Muscle layer of duodenum (tissue), 2 donors: ENCODE data around the gene LAMC3.

ENCODE experiments used
- H3K27ac ChIP-seq: one replicate; pipeline ENCODE4 v1.7.0; 2013; ENCODE audit warnings: mild to moderate bottlenecking, low read length
- H3K27me3 ChIP-seq: one replicate; pipeline ENCODE4 v1.7.0; 2013; ENCODE audit warnings: low read depth, mild to moderate bottlenecking, control low read depth, low read length
- H3K36me3 ChIP-seq, 2 donors: one replicate each; pipeline ENCODE4 v1.7.0; 2013; ENCODE audit warnings: low read length in 2 of 2, control low read depth in 1 of 2, mild to moderate bottlenecking in 1 of 2; ENCODE audit not compliant: insufficient read depth in 2 of 2, control insufficient read depth in 1 of 2
- H3K4me1 ChIP-seq, 2 donors: one replicate each; pipeline ENCODE4 v1.7.0; 2013; ENCODE audit warnings: low read length in 2 of 2, mild to moderate bottlenecking in 2 of 2, control low read depth in 1 of 2, moderate library complexity in 1 of 2; ENCODE audit not compliant: insufficient read depth in 2 of 2, control insufficient read depth in 1 of 2
- H3K4me3 ChIP-seq, 2 donors: one replicate each; pipeline ENCODE4 v1.7.0; 2013; ENCODE audit warnings: low read length in 2 of 2, low read depth in 1 of 2, mild to moderate bottlenecking in 1 of 2
- H3K9me3 ChIP-seq, 2 donors: one replicate each; pipeline ENCODE4 v1.7.0; 2013; ENCODE audit warnings: low read length in 2 of 2, control low read depth in 1 of 2, mild to moderate bottlenecking in 1 of 2; ENCODE audit not compliant: control insufficient read depth in 1 of 2
- donor health status: healthy.

LAMC3 gene

DNA sequence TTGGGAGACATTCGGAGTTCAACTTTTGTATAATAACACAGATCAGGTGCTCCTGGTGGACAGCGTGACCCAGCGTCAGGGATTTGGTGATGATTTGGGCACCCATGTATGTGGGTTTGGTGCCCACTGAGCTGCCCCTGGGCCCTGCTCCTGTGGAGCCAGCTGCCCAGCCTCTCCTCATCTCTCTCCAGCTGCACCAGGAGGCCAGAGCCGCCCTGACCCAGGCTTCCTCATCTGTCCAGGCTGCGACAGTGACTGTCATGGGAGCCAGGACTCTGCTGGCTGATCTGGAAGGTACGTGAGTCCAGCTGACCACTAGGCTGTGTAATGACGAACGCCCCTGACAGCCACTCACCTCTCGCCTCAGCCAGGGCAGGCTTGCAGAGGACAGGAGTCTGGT is 72.9 kb downstream of the LAMC3 start:
- no peak overlapping the region for H3K27ac ChIP-seq
- H3K9me3 ChIP-seq = no peaks in the 10 kb centered on the region
- no peaks in the 10 kb centered on the region for H3K27me3 ChIP-seq
- no peaks in the 10 kb centered on the region for H3K36me3 ChIP-seq
- no peaks in the 10 kb centered on the region for H3K4me1 ChIP-seq
- no peak overlapping the region for H3K4me3 ChIP-seq

DNA sequence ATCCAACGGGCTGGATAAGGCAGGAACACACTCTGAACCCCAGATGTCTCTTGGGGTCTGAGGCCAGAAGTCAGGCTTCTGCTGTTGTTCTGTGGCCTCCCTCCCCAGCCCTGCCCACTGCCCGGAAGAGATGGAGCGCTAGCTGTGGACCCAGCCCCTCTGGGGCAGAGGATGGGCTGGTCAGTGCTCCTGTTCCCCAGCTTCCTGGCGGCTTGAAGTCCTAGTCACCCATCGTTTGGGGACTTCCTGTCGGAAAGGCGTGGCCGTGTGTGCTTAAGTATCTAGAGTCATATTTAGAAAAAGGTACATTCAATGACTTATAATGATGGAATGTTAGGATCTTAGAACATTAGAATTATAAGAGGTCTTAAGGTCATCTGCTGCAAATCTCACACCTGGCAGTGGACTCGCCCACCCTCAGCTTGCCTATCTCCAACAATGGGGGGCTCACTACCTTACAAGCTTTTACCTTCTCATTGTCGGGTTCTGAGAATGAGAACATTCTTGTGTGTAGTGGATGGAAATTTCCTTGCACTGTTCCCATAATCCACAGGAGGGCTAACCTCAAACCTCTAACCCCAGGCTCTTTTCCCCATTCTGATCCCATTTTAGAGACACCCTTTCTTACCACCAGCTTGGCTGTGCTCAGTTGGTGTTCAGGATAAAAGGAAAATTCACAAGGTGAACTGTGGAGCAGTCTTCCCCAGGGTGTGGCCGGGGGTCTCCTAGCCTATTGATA is 74.0 kb downstream of the LAMC3 start:
- no peaks in the 10 kb centered on the region for H3K4me1 ChIP-seq
- H3K9me3 ChIP-seq = no peaks in the 10 kb centered on the region
- H3K36me3 ChIP-seq = no peaks in the 10 kb centered on the region
- H3K27me3 ChIP-seq = no peaks in the 10 kb centered on the region
- H3K4me3 ChIP-seq = no peak overlapping the region
- H3K27ac ChIP-seq = no peak overlapping the region

DNA sequence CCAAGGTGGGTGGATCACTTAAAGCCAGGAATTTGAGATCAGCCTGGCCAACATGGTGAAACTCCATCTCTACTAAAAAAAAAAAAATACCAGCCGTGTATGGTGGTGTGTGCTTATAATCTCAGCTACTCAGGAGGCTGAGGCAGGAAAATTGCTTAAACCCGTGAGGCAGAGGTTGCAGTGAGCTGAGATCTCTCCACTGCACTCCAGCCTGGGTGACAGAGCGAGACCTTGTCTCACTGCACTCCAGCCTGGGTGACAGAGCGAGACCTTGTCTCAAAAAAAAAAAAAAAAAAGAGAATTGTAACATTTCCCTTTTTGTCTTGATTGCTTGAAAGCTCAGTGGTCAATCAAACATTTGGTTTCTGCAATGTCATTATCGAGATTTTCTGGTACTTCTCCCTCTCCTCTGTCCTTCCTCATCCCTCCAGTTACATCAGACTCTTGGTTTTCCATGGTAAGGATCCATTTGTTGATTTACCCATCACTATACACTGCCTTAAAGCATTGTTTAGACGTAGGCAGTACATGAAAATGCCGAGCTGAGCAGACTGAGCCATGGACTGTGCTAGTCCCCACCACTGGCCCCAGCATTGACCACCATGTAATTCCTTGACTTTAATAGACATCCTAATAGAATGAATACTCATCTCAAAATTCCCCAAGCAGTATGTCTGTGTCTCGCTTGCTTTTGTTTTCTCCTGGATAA is 75.8 kb downstream of the LAMC3 start:
- no peaks in the 10 kb centered on the region for H3K9me3 ChIP-seq
- H3K36me3 ChIP-seq = no peaks in the 10 kb centered on the region
- H3K4me3 ChIP-seq = no peak overlapping the region
- H3K27me3 ChIP-seq = no peaks in the 10 kb centered on the region
- H3K27ac ChIP-seq = no peak overlapping the region
- H3K4me1 ChIP-seq = no peaks in the 10 kb centered on the region

DNA sequence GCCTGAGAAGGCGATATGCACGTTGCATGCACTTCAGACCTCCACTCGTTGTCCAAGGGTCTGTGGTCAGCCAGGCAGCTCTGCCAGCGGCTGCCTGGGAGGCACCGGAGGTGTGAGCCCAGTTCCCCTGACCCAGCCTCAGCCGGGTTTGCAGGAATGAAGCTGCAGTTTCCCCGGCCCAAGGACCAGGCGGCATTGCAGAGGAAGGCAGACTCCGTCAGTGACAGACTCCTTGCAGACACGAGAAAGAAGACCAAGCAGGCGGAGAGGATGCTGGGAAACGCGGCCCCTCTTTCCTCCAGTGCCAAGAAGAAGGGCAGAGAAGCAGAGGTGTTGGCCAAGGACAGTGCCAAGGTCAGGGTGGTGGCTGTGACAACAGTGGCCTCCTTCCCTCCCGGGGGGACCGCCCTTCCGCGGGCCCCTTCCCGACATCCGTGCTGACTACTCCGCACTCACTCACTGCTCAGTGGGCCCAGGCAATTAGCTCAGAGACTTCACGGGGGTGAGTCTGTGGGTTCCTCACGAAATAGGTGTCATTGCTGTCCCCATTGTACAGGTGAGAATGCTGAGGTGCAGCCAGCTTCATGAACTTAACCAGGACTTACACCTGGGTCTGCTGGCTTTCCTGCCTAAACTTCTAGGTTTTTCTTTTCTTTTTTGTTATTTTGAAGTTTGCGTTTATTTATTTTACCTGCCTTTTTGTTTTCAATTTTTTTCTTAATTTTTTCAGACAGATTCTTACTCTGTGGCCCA is 76.6 kb downstream of the LAMC3 start:
- Histone ChIP-seq H3K27me3 (no peaks in the 10 kb centered on the region), H3K4me1 (no peaks in the 10 kb centered on the region), H3K9me3 (no peaks in the 10 kb centered on the region), H3K36me3 (no peaks in the 10 kb centered on the region), H3K4me3 (no peak overlapping the region), H3K27ac (no peak overlapping the region)

DNA sequence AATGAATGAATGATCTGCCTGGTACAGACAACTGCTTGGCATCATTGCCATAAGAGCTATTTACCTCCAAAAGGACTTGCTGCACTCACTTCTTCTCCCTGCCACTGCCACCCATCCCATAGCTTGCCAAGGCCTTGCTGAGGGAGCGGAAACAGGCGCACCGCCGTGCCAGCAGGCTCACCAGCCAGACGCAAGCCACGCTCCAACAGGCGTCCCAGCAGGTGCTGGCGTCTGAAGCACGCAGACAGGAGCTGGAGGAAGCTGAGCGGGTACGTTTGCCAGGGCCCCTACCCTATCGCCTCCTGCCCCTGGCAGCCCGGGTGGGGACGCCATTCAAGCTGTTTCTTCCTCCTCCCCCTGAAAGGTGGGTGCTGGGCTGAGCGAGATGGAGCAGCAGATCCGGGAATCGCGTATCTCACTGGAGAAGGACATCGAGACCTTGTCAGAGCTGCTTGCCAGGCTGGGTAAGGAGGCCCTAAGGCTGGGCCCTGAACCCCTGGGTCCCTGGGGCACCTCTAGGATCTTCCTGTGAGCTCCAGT is 78.5 kb downstream of the LAMC3 start:
- H3K9me3 ChIP-seq = no peaks in the 10 kb centered on the region
- H3K4me1 ChIP-seq = no peaks in the 10 kb centered on the region
- H3K27me3 ChIP-seq = peaks cover 7% of the 10 kb centered on the region
- no peak overlapping the region for H3K27ac ChIP-seq
- H3K4me3 ChIP-seq = no peak overlapping the region
- no peaks in the 10 kb centered on the region for H3K36me3 ChIP-seq

DNA sequence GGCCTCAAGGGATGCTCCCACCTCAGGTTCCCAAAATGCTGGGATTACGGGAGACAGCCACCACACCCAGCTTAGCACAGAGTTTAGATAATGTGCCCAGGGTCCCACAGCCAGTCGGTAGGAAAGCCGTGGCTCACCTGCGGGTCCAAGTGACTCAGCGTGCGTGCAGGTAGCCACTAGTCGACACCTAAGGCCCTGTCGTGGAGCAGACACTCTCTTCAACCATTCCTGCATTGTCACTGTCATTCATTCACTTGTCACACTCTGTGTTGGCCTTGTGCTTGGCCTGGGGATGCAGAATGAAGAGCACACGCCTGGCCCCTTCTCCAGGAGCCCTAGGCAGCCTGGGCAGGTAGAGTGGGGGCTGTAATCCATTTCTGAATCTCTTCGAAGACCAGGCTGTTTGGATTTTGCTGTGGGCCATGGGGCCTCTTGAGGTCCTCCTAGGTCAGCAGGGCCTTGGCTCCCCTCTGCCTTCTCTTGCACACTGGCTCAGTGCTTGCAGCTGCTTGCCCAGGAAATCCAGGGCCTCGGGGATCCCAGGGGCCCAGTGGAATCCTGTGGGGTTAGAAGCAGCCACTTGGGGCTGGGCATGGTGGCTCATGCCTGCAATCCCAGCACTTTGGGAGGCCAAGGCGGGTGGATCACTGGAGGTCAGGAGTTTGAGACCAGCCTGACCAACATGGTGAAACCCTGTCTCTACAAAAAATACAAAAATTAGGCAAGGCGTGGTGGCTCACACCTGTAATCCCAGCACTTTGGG is 81.2 kb downstream of the LAMC3 start:
- no peaks in the 10 kb centered on the region for H3K9me3 ChIP-seq
- peaks cover 21% of the 10 kb centered on the region for H3K27me3 ChIP-seq
- H3K36me3 ChIP-seq = no peaks in the 10 kb centered on the region
- no peak overlapping the region for H3K4me3 ChIP-seq
- no peaks in the 10 kb centered on the region for H3K4me1 ChIP-seq
- H3K27ac ChIP-seq = no peak overlapping the region

DNA sequence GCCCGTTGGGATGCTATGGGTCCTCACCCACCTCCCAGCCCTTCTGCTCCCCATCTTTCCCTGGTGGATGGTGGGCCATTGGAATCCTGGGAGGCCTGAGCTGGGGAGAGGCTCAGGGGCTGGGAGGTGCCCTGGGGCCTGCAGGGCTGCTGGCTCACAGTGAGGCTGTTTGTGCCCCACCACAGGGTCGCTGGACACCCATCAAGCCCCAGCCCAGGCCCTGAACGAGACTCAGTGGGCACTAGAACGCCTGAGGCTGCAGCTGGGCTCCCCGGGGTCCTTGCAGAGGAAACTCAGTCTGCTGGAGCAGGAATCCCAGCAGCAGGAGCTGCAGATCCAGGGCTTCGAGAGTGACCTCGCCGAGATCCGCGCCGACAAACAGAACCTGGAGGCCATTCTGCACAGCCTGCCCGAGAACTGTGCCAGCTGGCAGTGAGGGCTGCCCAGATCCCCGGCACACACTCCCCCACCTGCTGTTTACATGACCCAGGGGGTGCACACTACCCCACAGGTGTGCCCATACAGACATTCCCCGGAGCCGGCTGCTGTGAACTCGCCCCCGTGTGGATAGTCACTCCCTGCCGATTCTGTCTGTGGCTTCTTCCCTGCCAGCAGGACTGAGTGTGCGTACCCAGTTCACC is 82.5 kb downstream of the LAMC3 start:
- Histone ChIP-seq H3K27ac (no peak overlapping the region), H3K4me1 (peaks cover 0 to 1% of the 10 kb centered on the region in 2 donors), H3K27me3 (peaks cover 26% of the 10 kb centered on the region), H3K9me3 (no peaks in the 10 kb centered on the region), H3K36me3 (no peaks in the 10 kb centered on the region), H3K4me3 (no peak overlapping the region)

DNA sequence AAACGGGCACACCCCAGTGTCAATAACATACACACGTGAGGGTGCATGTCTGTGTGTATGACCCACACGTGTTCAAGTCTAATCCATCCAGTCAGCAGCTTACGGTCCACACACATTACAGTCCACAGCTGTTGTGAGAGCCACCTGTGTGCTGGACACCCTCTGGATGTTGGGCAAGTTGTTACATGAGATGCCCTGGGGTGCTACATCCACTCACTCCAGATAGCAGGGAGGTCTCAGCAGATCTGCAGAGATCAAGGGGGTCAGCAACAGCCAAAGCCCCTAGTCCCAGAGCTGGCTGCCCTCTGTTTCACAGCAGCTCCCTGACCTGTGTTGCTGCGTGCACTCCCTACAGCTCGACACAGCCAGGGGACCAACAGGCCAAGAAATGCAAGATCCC is 83.1 kb downstream of the LAMC3 start:
- Histone ChIP-seq H3K27ac (no peak overlapping the region), H3K9me3 (no peaks in the 10 kb centered on the region), H3K4me3 (no peak overlapping the region), H3K36me3 (no peaks in the 10 kb centered on the region), H3K27me3 (peaks cover 26% of the 10 kb centered on the region), H3K4me1 (peaks cover 0 to 7% of the 10 kb centered on the region in 2 donors)

DNA sequence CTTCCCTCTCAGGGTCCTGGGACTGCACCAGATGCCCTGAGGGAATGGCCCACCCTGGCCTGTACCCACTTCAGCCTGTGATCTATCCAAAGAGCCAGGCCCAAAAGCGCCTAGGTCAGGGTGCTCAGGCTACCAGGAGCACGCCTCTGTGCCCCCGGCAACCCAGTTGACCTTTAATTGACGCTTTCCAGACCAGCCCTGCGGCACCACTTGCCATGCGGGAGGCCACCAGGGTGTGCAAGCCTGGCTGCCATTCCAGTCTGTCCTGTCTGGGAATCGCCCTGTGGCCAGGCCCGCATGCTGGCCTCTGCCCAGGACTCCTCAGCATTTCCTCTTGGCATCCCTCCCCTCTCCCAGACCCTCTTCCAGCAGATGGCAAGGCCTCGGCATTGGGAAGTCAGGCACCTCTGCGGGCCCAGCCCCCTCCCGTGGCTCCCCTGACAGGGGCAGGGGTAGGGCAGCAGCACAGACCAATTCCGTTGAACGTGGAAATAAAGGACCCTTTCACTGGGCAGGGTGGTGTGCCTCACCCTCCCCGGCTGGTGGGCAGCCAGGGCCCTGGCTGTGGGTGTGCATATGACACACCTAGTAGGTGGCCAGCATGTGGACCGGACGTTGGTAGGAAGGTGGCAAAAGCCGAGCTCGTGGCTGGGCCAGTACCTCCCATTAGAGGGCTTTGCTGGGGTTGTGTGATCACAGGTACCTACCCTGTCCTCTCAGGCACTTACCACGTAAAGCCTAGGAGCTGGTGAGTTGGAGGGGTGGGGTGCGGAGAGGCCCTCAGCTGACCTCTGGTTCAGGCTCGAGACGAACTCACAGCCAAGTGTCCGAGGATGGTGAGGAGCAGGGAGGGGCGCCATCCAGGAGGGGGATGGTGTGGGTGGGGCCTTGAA is 83.8 kb downstream of the LAMC3 start:
- no peaks in the 10 kb centered on the region for H3K36me3 ChIP-seq
- H3K4me1 ChIP-seq = peaks cover 0 to 8% of the 10 kb centered on the region in 2 donors
- H3K27me3 ChIP-seq = peaks cover 26% of the 10 kb centered on the region
- no peak overlapping the region for H3K27ac ChIP-seq
- no peaks in the 10 kb centered on the region for H3K9me3 ChIP-seq
- H3K4me3 ChIP-seq = no peak overlapping the region

DNA sequence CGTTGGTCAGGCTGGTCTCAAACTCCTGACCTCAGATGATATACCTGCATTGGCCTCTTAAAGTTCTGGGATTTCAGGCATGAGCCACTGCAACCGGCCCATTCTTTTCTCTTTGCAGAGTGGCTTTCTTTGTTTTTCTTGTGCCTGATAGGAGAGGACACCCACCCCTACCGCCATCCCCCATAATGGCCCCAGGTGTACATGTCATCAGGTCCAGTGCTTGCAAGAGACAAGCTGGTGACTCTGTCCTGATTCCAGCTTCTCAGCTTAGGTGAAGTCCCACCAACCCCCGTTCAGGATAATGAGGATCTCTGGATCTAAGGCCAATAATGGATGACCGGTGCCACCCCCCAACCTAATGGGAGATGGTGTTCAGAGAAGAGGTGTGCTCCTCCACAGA is 85.0 kb downstream of the LAMC3 start:
- Histone ChIP-seq H3K9me3 (no peaks in the 10 kb centered on the region), H3K36me3 (no peaks in the 10 kb centered on the region), H3K4me1 (peaks cover 0 to 8% of the 10 kb centered on the region in 2 donors), H3K27ac (no peak overlapping the region), H3K4me3 (no peak overlapping the region), H3K27me3 (peaks cover 26% of the 10 kb centered on the region)
